Neural cell (in vitro differentiated cells): Measurements from ENCODE around the gene POU3F1. TPM values are rescaled to one million over a fixed set of nuclear protein-coding genes. Genes with fewer than 3 reads are reported as not detected.

Experiments
- H2AFZ ChIP-seq: fragments of 200-600, 300-800 bp; sonication (generic), shearing (Covaris generic); 2 replicates; pipeline ENCODE4 v1.6.0; 2014; ENCODE audit warnings: low read depth, mild to moderate bottlenecking, antibody characterized with exemption, low read length, moderate library complexity
- H3F3A ChIP-seq: fragments of 200-600 bp; shearing (Covaris generic); 2 replicates; pipeline ENCODE4 v1.6.1; 2016; ENCODE audit warnings: mild to moderate bottlenecking, moderate library complexity, mixed read lengths, antibody characterized with exemption, low read length; ENCODE audit not compliant: insufficient read depth, poor library complexity, severe bottlenecking
- H3K27ac ChIP-seq: fragments of 200-600, 300-800 bp; sonication (generic), shearing (Covaris generic); 2 replicates; pipeline ENCODE4 v1.5.1; 2014; ENCODE audit warnings: mild to moderate bottlenecking, low read length, moderate library complexity
- H3K27me3 ChIP-seq: fragments of 300-800, 200-600 bp; sonication (generic), shearing (Covaris generic); 2 replicates; pipeline ENCODE4 v1.6.0; 2014; ENCODE audit warnings: mild to moderate bottlenecking, low read depth, low read length, moderate library complexity; ENCODE audit not compliant: insufficient read depth
- H3K36me3 ChIP-seq: fragments of 300-800, 200-600 bp; sonication (generic), shearing (Covaris generic); 2 replicates; pipeline ENCODE4 v1.5.1; 2014; ENCODE audit warnings: mild to moderate bottlenecking, antibody characterized with exemption, low read length, moderate library complexity; ENCODE audit not compliant: insufficient read depth
- H3K4me2 ChIP-seq: fragments of 300-800, 200-600 bp; sonication (generic), shearing (Covaris generic); 2 replicates; pipeline ENCODE4 v1.6.0; 2014; ENCODE audit warnings: mild to moderate bottlenecking, low read length
- H3K4me3 ChIP-seq: fragments of 300-800, 200-600 bp; sonication (generic), shearing (Covaris generic); 2 replicates; pipeline ENCODE4 v1.5.1; 2014; ENCODE audit warnings: mild to moderate bottlenecking, low read length, moderate library complexity
- H3K79me2 ChIP-seq: fragments of 200-600 bp; shearing (Covaris generic); replicated peaks from 2 replicates; pipeline ENCODE4 v1.6.0; 2014; ENCODE audit warnings: mild to moderate bottlenecking, low read length, moderate library complexity; ENCODE audit not compliant: insufficient read depth
- H3K9ac ChIP-seq: fragments of 300-800, 200-600 bp; sonication (generic), shearing (Covaris generic); 2 replicates; pipeline ENCODE4 v1.6.1; 2016; ENCODE audit warnings: mild to moderate bottlenecking, low read length, mixed read lengths
- H3K9me2 ChIP-seq: fragments of 200-600 bp; shearing (Covaris generic); 2 replicates; pipeline ENCODE4 v1.6.1; 2016; ENCODE audit warnings: mild to moderate bottlenecking, low read length, mixed read lengths; ENCODE audit not compliant: insufficient read depth
- H3K9me3 ChIP-seq: fragments of 200-600, 300-800 bp; sonication (generic), shearing (Covaris generic); 2 replicates; pipeline ENCODE4 v1.6.1; 2016; ENCODE audit warnings: mild to moderate bottlenecking, mixed run types, low read length, moderate library complexity, mixed read lengths
- H4K20me1 ChIP-seq: fragments of 200-600 bp; shearing (Covaris generic); 2 replicates; pipeline ENCODE4 v1.6.1; 2016; ENCODE audit warnings: mild to moderate bottlenecking, mixed run types; ENCODE audit not compliant: insufficient read depth
- EP300 ChIP-seq: fragments of 450-650 bp; conservative IDR thresholded peaks from 2 replicates; pipeline ENCODE4 v1.6.1; 2014; ENCODE audit warnings: antibody characterized with exemption, mild to moderate bottlenecking, moderate library complexity; ENCODE audit not compliant: poor library complexity, severe bottlenecking
- EZH2 ChIP-seq: fragments of 200-600, 300-800 bp; shearing (Covaris generic), sonication (generic); IDR thresholded peaks from 2 replicates; pipeline ENCODE4 v1.6.1; 2014; ENCODE audit warnings: antibody characterized with exemption, low read length, borderline replicate concordance, mild to moderate bottlenecking; ENCODE audit not compliant: insufficient read depth, poor library complexity, severe bottlenecking
- POLR2AphosphoS5 ChIP-seq: IDR thresholded peaks from 2 replicates; pipeline ENCODE4 v1.6.1; 2012
- RAD21 ChIP-seq: fragments of 450-650 bp; conservative IDR thresholded peaks from 2 replicates; pipeline ENCODE4 v1.6.1; 2014; ENCODE audit warnings: antibody characterized with exemption, mild to moderate bottlenecking, moderate library complexity
- SMC3 ChIP-seq: fragments of 450-650 bp; conservative IDR thresholded peaks from 2 replicates; pipeline ENCODE4 v1.6.1; 2014; ENCODE audit warnings: antibody characterized with exemption, mild to moderate bottlenecking, moderate library complexity; ENCODE audit not compliant: poor library complexity
- TAF1 ChIP-seq: IDR thresholded peaks from 2 replicates; pipeline ENCODE4 v1.6.1; 2012; ENCODE audit warnings: low read depth
- polyA plus RNA-seq: library from polyadenylated mRNA; depleted of rRNA; stranded (reverse); fragments of >200 nt; gene quantifications from 2 replicates; pipeline ENCODE4 v1.2.3, GENCODE V29; 2014
- TF ChIP-seq, protein P1 (sequence below): IDR thresholded peaks from 2 replicates; pipeline ENCODE4 v1.6.1; 2012; ENCODE audit warnings: borderline replicate concordance
- TF ChIP-seq, protein P2 (sequence below): fragments of 450-650 bp; IDR thresholded peaks from 2 replicates; pipeline ENCODE4 v1.5.1; 2014; ENCODE audit warnings: antibody characterized with exemption, mild to moderate bottlenecking, moderate library complexity; ENCODE audit not compliant: poor library complexity, severe bottlenecking

Gene POU3F1
- polyA plus RNA-seq, 1 donor from 2014 or later = 3.1 TPM

- Histone ChIP-seq H3K36me3 (peaks cover 9% of the 10 kb centered on the region), H3K27me3 (no peaks in the 10 kb centered on the region), H3K9me2 (no peaks in the 10 kb centered on the region), H3K4me2 (no peak overlapping the region), H2AFZ (no peak overlapping the region), H3K9ac (no peak overlapping the region), H3K9me3 (no peaks in the 10 kb centered on the region), H3K4me3 (no peak overlapping the region), H3K79me2 (no peaks in the 10 kb centered on the region), H3F3A (no peaks in the 10 kb centered on the region), H3K27ac (no peak overlapping the region), H4K20me1 (no peaks in the 10 kb centered on the region)
- no peak for TF ChIP-seq RAD21
- no peak for TF ChIP-seq POLR2AphosphoS5
- TF ChIP-seq EP300 = no peak
- no peak for TF ChIP-seq EZH2
- TF ChIP-seq, protein P1, sequence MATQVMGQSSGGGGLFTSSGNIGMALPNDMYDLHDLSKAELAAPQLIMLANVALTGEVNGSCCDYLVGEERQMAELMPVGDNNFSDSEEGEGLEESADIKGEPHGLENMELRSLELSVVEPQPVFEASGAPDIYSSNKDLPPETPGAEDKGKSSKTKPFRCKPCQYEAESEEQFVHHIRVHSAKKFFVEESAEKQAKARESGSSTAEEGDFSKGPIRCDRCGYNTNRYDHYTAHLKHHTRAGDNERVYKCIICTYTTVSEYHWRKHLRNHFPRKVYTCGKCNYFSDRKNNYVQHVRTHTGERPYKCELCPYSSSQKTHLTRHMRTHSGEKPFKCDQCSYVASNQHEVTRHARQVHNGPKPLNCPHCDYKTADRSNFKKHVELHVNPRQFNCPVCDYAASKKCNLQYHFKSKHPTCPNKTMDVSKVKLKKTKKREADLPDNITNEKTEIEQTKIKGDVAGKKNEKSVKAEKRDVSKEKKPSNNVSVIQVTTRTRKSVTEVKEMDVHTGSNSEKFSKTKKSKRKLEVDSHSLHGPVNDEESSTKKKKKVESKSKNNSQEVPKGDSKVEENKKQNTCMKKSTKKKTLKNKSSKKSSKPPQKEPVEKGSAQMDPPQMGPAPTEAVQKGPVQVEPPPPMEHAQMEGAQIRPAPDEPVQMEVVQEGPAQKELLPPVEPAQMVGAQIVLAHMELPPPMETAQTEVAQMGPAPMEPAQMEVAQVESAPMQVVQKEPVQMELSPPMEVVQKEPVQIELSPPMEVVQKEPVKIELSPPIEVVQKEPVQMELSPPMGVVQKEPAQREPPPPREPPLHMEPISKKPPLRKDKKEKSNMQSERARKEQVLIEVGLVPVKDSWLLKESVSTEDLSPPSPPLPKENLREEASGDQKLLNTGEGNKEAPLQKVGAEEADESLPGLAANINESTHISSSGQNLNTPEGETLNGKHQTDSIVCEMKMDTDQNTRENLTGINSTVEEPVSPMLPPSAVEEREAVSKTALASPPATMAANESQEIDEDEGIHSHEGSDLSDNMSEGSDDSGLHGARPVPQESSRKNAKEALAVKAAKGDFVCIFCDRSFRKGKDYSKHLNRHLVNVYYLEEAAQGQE = no peak
- no peak for TF ChIP-seq TAF1
- TF ChIP-seq, protein P2, sequence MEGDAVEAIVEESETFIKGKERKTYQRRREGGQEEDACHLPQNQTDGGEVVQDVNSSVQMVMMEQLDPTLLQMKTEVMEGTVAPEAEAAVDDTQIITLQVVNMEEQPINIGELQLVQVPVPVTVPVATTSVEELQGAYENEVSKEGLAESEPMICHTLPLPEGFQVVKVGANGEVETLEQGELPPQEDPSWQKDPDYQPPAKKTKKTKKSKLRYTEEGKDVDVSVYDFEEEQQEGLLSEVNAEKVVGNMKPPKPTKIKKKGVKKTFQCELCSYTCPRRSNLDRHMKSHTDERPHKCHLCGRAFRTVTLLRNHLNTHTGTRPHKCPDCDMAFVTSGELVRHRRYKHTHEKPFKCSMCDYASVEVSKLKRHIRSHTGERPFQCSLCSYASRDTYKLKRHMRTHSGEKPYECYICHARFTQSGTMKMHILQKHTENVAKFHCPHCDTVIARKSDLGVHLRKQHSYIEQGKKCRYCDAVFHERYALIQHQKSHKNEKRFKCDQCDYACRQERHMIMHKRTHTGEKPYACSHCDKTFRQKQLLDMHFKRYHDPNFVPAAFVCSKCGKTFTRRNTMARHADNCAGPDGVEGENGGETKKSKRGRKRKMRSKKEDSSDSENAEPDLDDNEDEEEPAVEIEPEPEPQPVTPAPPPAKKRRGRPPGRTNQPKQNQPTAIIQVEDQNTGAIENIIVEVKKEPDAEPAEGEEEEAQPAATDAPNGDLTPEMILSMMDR = no peak
- no peak for TF ChIP-seq SMC3
Observed at GRCh38 chr1:38028105-38028591, 18.4 kb downstream of the POU3F1 start.

GRCh38 chr1:38027201-38028104 lies 19.1 kb downstream of the POU3F1 start:
- H3K9ac ChIP-seq = no peak overlapping the region
- no peaks in the 10 kb centered on the region for H4K20me1 ChIP-seq
- H2AFZ ChIP-seq = no peak overlapping the region
- no peaks in the 10 kb centered on the region for H3F3A ChIP-seq
- H3K27ac ChIP-seq = no peak overlapping the region
- no peaks in the 10 kb centered on the region for H3K79me2 ChIP-seq
- no peaks in the 10 kb centered on the region for H3K27me3 ChIP-seq
- H3K4me3 ChIP-seq = no peak overlapping the region
- H3K9me3 ChIP-seq = no peaks in the 10 kb centered on the region
- peaks cover 9% of the 10 kb centered on the region for H3K36me3 ChIP-seq
- H3K4me2 ChIP-seq = no peak overlapping the region
- TF ChIP-seq RAD21 (no peak), POLR2AphosphoS5 (no peak)
- TF ChIP-seq, protein P2 = no peak
- H3K9me2 ChIP-seq = no peaks in the 10 kb centered on the region
